ENCODE results near the gene TRIM9. TPM values are rescaled to one million over a fixed set of nuclear protein-coding genes. Genes with fewer than 3 reads are reported as not detected.

Gene TRIM9
- total RNA-seq, 1 experiment from 2014 or later, result 0.44 TPM

DNA sequence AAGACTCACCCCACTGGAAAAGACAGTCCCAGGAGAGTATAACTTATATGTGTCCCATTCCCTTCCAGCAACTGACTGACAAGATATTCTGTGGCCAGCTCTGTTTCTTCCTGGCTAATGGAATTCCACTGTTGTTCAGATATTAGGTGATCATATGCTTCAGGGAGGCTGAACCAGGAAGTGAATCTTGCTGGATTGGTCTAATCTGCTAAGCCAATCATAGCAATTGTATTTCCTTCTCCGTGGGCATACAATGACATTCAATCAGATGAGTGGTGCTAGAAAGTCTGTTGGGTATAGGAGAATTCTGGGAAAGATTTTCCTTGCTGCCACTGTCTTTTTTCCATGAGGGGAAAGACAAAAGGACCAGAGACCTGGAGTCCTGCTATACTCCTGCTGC is 162.7 kb downstream of the TRIM9 start:
- no peaks in the 10 kb centered on the region for H3K27me3 ChIP-seq (ENCODE audit: control insufficient read depth, insufficient read depth, low read length)
- H3K36me3 ChIP-seq (ENCODE audit: control insufficient read depth, insufficient read depth, low read length), result no peaks in the 10 kb centered on the region; the same call in none of the 2 replicates
- ChIA-PET POLR2A (no interaction called here), CTCF (no interaction called here)
- H3K4me1 ChIP-seq (ENCODE audit: control insufficient read depth, insufficient read depth, low read length), result no peaks in the 10 kb centered on the region
- ATAC-seq (no peak), DNase-seq (ENCODE audit: low read depth, low spot score) (no peak)
- in situ Hi-C loops (cut with HindIII; ENCODE audit: low pct_unique_long_range_greater_than_20kb, low sequenced_read_pairs), result no loop called here
- H3K27ac ChIP-seq (ENCODE audit: low read length), result no peak overlapping the region
- no peak overlapping the region for H3K4me3 ChIP-seq (ENCODE audit: low read depth in 2 of 2, low read length in 2 of 2)
- no TSS peak for BruUV-seq (replicated peaks)
- no peak for TF ChIP-seq POLR2AphosphoS5 (IDR thresholded peaks at IDR 0.05; ENCODE audit: low read depth, low read length)
- no peak for TF ChIP-seq REST (IDR thresholded peaks at IDR 0.05; ENCODE audit: insufficient read depth in 1 of 2, low read depth in 2 of 2, low read length in 1 of 2)
- TF ChIP-seq TCF7L2 (IDR thresholded peaks at IDR 0.05; ENCODE audit: low read depth, low read length), result no peak
- TF ChIP-seq, protein P1, sequence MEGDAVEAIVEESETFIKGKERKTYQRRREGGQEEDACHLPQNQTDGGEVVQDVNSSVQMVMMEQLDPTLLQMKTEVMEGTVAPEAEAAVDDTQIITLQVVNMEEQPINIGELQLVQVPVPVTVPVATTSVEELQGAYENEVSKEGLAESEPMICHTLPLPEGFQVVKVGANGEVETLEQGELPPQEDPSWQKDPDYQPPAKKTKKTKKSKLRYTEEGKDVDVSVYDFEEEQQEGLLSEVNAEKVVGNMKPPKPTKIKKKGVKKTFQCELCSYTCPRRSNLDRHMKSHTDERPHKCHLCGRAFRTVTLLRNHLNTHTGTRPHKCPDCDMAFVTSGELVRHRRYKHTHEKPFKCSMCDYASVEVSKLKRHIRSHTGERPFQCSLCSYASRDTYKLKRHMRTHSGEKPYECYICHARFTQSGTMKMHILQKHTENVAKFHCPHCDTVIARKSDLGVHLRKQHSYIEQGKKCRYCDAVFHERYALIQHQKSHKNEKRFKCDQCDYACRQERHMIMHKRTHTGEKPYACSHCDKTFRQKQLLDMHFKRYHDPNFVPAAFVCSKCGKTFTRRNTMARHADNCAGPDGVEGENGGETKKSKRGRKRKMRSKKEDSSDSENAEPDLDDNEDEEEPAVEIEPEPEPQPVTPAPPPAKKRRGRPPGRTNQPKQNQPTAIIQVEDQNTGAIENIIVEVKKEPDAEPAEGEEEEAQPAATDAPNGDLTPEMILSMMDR (IDR thresholded peaks at IDR 0.05), result no peak
- no peak for TF ChIP-seq SIN3A (IDR thresholded peaks at IDR 0.05; ENCODE audit: borderline replicate concordance, insufficient read depth, low read depth, low read length)
- intact Hi-C loops (cut with micrococcal nuclease; ENCODE audit: unreplicated experiment), result no loop called here
- no peaks in the 10 kb centered on the region for H3K9me3 ChIP-seq (ENCODE audit: control insufficient read depth, insufficient read depth, low read depth, low read length)

- in situ Hi-C loops (cut with HindIII; ENCODE audit: low pct_unique_long_range_greater_than_20kb, low sequenced_read_pairs), result no loop called here
- H3K4me3 ChIP-seq (ENCODE audit: low read depth in 2 of 2, low read length in 2 of 2), result no peak overlapping the region
- H3K27me3 ChIP-seq (ENCODE audit: control insufficient read depth, insufficient read depth, low read length), result no peaks in the 10 kb centered on the region
- intact Hi-C loops (cut with micrococcal nuclease; ENCODE audit: unreplicated experiment), result no loop called here
- ChIA-PET CTCF (no interaction called here), POLR2A (no interaction called here)
- H3K4me1 ChIP-seq (ENCODE audit: control insufficient read depth, insufficient read depth, low read length), result no peaks in the 10 kb centered on the region
- no peaks in the 10 kb centered on the region for H3K9me3 ChIP-seq (ENCODE audit: control insufficient read depth, insufficient read depth, low read depth, low read length)
- TF ChIP-seq, protein P1 (IDR thresholded peaks at IDR 0.05), result no peak
- TF ChIP-seq SIN3A (IDR thresholded peaks at IDR 0.05; ENCODE audit: borderline replicate concordance, insufficient read depth, low read depth, low read length) (no peak), POLR2AphosphoS5 (IDR thresholded peaks at IDR 0.05; ENCODE audit: low read depth, low read length) (no peak), REST (IDR thresholded peaks at IDR 0.05; ENCODE audit: insufficient read depth in 1 of 2, low read depth in 2 of 2, low read length in 1 of 2) (no peak), TCF7L2 (IDR thresholded peaks at IDR 0.05; ENCODE audit: low read depth, low read length) (no peak)
- DNase-seq (ENCODE audit: low read depth, low spot score), result no peak
- no peaks in the 10 kb centered on the region; the same call in none of the 2 replicates for H3K36me3 ChIP-seq (ENCODE audit: control insufficient read depth, insufficient read depth, low read length)
- ATAC-seq, result no peak
- BruUV-seq (replicated peaks), result no TSS peak
- H3K27ac ChIP-seq (ENCODE audit: low read length), result no peak overlapping the region
Measured at GRCh38 chr14:50931559-50931958, 163.3 kb downstream of the TRIM9 start.

Data from Panc1 (cell line).